HG03060 (cell line): ENCODE measurements around the gene MCCC2.
"Not testable (repeated sequence)": the region's sequence is repeated elsewhere in the genome, so short reads cannot be mapped to it uniquely, and the experiment has no call there.

Source experiments
- ATAC-seq: cut with Tn5 transposase; IDR thresholded peaks from one replicate; pipeline ENCODE4 v1.9.1; 2021; ENCODE audit warnings: low read depth, moderate number of reproducible peaks; ENCODE audit not compliant: unreplicated experiment

MCCC2 gene

GRCh38 chr5:71658916-71659662, 71.9 kb downstream of the MCCC2 start:
- no peak for ATAC-seq

- ATAC-seq, result no peak
Observed at GRCh38 chr5:71662381-71662780, 75.2 kb downstream of the MCCC2 start.

- ATAC-seq, result no peak
Observed at GRCh38 chr5:71663191-71663969, 76.2 kb downstream of the MCCC2 start.

- not testable (repeated sequence) for ATAC-seq
Observed at GRCh38 chr5:71664615-71665014, 77.5 kb downstream of the MCCC2 start.

GRCh38 chr5:71666321-71666720, 79.2 kb downstream of the MCCC2 start:
- no peak for ATAC-seq

- ATAC-seq, result no peak
Observed at GRCh38 chr5:71677977-71678376, 90.8 kb downstream of the MCCC2 start.

- no peak for ATAC-seq
Observed at GRCh38 chr5:71679714-71680113, 92.6 kb downstream of the MCCC2 start.

GRCh38 chr5:71680510-71680909, 93.4 kb downstream of the MCCC2 start:
- no peak for ATAC-seq

- ATAC-seq, result no peak
Observed at GRCh38 chr5:71681296-71681695, 94.2 kb downstream of the MCCC2 start.

- ATAC-seq, result no peak
Observed at GRCh38 chr5:71684309-71684708, 97.2 kb downstream of the MCCC2 start.

- no peak for ATAC-seq
Observed at GRCh38 chr5:71693828-71694427, 106.8 kb downstream of the MCCC2 start.

GRCh38 chr5:71695071-71695470, 107.9 kb downstream of the MCCC2 start:
- no peak for ATAC-seq

GRCh38 chr5:71695595-71695994, 108.5 kb downstream of the MCCC2 start:
- ATAC-seq, result no peak

- ATAC-seq, result no peak
Observed at GRCh38 chr5:71697967-71698366, 110.8 kb downstream of the MCCC2 start.

- no peak for ATAC-seq
Observed at GRCh38 chr5:71699233-71699632, 112.1 kb downstream of the MCCC2 start.

- no peak for ATAC-seq
Observed at GRCh38 chr5:71699751-71700150, 112.6 kb downstream of the MCCC2 start.

- ATAC-seq, result no peak
Observed at GRCh38 chr5:71700803-71701202, 113.7 kb downstream of the MCCC2 start.

- no peak for ATAC-seq
Observed at GRCh38 chr5:71701407-71701806, 114.3 kb downstream of the MCCC2 start.

GRCh38 chr5:71703941-71704340, 116.8 kb downstream of the MCCC2 start:
- ATAC-seq, result no peak

GRCh38 chr5:71705421-71705820, 118.3 kb downstream of the MCCC2 start:
- no peak for ATAC-seq

- no peak for ATAC-seq
Observed at GRCh38 chr5:71706906-71707305, 119.8 kb downstream of the MCCC2 start.
